PC-3 (cell line): ENCODE results near the gene MAPKAPK3.

Experiments
- CTCF ChIP-seq: fragments of 300-600 bp; sonication (generic); conservative IDR thresholded peaks from 2 replicates; pipeline ENCODE4 v1.5.1; 2017; ENCODE audit warnings: antibody characterized with exemption, low read depth, mild to moderate bottlenecking, low read length
- EZH2 ChIP-seq: fragments of 300-600 bp; sonication (generic); IDR thresholded peaks from one replicate; pipeline ENCODE4 v1.6.1; 2017; ENCODE audit warnings: antibody characterized with exemption, mild to moderate bottlenecking, low read length; ENCODE audit not compliant: unreplicated experiment
- EZH2phosphoT487 ChIP-seq: fragments of 300-600 bp; sonication (generic); IDR thresholded peaks from 2 replicates; pipeline ENCODE4 v1.6.1; 2018; ENCODE audit warnings: mild to moderate bottlenecking, antibody characterized with exemption, low read length, borderline replicate concordance

DNA sequence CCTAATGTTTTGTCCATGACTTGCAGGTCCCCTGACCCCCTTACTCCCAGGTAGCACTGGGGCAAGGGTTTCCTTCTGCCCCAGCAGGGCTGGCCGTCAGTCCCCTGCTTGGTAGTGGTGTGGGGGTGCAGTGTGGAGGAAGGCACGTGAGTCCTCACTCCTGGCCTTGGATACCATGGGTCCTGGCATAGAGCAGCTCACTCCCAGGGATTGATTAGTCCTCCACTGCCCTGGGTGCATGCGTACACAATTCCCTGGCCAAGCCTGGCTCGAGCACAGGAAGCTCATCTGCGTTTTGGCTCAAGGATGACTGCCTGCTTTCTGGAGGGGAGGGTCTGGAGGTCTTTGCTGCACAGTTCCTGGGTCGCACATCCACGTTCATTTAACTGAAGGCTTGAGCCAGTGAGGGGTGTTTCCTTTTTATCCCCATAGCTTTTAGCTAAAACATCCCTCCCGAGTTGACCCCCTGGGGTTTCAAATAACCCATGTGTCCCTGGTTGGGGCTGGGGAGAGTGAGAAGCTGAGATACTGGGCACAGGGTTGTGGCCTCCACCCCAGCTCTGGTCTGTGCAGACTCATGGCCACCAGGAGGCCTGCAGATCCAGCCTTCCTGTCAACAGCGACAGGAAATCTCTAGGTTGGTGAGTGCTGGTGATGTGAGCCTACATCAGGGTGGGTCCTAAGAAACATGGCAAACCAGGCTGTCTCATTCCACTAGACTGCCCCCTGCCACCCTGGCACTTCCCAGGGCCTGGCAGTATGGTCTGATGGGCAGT lies 36.1 kb upstream of the MAPKAPK3 start:
- TF ChIP-seq CTCF (no peak), EZH2 (no peak), EZH2phosphoT487 (no peak)
